Neutrophil (primary cell): ENCODE results near the gene ST6GALNAC1.

ENCODE experiments used
- H3K27ac ChIP-seq: fragments of 200-600 bp; sonication (generic); 2 replicates; pipeline ENCODE4 v1.5.1; 2016; ENCODE audit warnings: mild to moderate bottlenecking, moderate library complexity
- H3K27me3 ChIP-seq: fragments of 200-600 bp; sonication (generic); 2 replicates; pipeline ENCODE4 v1.6.0; 2016; ENCODE audit warnings: mild to moderate bottlenecking
- H3K36me3 ChIP-seq: fragments of 200-600 bp; sonication (generic); 2 replicates; pipeline ENCODE4 v1.5.1; 2017
- H3K4me1 ChIP-seq, 2 experiments: fragments of 200-600 bp in 1 of 2; sonication (generic) in 1 of 2; 1 replicate in 1 of 2; 2 replicates in 1 of 2; pipeline versions ENCODE4 v1.5.1 to v1.6.1; 2013 to 2016; ENCODE audit warnings: low read depth in 1 of 2, low read length in 1 of 2, mild to moderate bottlenecking in 1 of 2, moderate library complexity in 1 of 2; ENCODE audit not compliant: control insufficient read depth in 1 of 2, insufficient read depth in 1 of 2
- H3K4me3 ChIP-seq, 2 experiments: fragments of 200-600 bp in 1 of 2; sonication (generic) in 1 of 2; 1 replicate in 1 of 2; 2 replicates in 1 of 2; pipeline ENCODE4 v1.5.1; 2013 to 2016; ENCODE audit warnings: low read depth in 1 of 2, low read length in 1 of 2, mild to moderate bottlenecking in 1 of 2, moderate library complexity in 1 of 2
- H3K9me3 ChIP-seq: fragments of 200-600 bp; sonication (generic); 2 replicates; pipeline ENCODE4 v1.5.1; 2016
- TF ChIP-seq, protein P1 (sequence below): fragments of 200-600 bp; sonication (generic); IDR thresholded peaks from 2 replicates; pipeline ENCODE4 v1.5.1; 2016; ENCODE audit warnings: antibody characterized with exemption

ST6GALNAC1 gene

DNA sequence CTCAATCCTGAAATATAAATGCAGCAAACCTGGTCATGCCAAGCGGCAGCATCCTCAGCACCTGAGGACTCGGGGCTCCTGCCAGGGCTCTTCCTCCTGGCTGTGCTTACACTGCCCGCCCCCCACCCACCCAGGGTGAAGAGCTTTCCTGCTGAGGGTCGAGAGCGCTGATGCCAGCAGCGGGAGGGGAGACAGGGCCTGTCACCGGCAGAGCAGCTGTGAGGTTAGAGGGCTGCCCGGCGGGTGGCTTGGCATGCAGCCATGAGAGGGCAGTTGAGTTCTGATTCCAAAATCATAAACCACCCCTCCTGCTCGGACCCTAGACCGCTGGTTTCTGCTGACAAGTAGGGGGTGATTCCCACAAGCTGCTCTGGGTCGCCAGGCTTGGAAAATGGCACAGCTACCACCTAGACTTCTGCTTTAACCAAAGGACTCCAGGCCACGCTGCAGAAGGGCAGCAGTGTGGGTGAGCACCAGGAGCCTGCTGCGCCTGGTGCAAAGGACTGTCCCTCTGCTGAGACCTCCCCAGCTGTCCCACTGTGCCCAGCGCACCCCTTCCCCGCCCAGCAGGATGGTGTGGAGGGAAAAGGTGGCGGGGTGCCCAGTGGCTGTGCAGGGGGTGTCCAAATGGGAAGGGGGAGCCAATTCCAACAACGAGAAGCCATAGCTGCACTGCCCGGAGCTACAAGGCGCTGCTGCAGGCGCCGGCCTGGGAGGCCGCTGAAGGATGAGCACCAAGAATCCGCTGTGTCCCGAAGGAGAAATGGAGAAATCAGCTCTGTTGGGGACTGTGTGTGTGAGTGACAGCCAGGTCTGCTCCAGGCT lies 40.6 kb upstream of the ST6GALNAC1 start:
- TF ChIP-seq, protein P1, sequence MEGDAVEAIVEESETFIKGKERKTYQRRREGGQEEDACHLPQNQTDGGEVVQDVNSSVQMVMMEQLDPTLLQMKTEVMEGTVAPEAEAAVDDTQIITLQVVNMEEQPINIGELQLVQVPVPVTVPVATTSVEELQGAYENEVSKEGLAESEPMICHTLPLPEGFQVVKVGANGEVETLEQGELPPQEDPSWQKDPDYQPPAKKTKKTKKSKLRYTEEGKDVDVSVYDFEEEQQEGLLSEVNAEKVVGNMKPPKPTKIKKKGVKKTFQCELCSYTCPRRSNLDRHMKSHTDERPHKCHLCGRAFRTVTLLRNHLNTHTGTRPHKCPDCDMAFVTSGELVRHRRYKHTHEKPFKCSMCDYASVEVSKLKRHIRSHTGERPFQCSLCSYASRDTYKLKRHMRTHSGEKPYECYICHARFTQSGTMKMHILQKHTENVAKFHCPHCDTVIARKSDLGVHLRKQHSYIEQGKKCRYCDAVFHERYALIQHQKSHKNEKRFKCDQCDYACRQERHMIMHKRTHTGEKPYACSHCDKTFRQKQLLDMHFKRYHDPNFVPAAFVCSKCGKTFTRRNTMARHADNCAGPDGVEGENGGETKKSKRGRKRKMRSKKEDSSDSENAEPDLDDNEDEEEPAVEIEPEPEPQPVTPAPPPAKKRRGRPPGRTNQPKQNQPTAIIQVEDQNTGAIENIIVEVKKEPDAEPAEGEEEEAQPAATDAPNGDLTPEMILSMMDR, result no peak
- Histone ChIP-seq H3K27me3 (no peaks in the 10 kb centered on the region), H3K27ac (no peak overlapping the region), H3K36me3 (no peaks in the 10 kb centered on the region), H3K4me3 (no peak overlapping the region), H3K4me1 (peaks cover 3 to 4% of the 10 kb centered on the region in 2 experiments), H3K9me3 (no peaks in the 10 kb centered on the region)

DNA sequence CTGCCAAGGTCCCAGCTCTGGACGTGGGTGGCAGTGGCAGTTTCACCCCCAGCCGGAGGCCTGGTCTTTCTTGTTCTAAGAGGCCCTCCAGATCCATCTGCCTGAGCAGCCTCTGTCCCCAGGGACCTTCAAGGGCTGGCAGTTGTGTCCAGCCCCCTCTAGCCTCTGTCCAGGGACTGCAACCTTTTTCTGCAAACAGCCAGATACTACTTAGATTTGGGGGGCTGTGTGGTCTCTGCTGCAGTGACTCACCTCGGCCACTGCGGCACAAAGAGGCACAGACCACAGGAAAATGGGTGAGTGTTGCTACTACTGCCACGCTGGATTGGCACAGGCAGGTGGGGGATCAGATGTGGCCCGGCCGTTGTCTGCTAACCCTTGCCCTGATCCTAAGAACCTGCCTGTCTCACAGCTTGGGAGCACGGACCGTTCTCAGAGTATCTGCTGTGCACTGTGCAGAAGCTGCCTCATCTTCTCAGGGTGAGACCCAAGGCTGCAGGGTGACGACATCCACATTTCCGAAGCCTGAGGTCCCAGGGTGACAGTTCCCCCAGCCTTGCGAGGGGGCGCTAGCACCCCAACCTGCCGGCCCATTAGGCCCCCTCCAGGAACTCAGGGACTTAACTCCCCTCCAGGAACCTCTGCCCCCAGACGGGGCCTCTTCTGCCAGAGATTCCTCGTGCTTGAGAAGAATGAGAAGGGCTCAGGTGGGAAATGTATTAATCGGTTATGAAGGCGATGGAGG lies 39.6 kb upstream of the ST6GALNAC1 start:
- H3K36me3 ChIP-seq, result no peaks in the 10 kb centered on the region
- no peak overlapping the region for H3K4me3 ChIP-seq

DNA sequence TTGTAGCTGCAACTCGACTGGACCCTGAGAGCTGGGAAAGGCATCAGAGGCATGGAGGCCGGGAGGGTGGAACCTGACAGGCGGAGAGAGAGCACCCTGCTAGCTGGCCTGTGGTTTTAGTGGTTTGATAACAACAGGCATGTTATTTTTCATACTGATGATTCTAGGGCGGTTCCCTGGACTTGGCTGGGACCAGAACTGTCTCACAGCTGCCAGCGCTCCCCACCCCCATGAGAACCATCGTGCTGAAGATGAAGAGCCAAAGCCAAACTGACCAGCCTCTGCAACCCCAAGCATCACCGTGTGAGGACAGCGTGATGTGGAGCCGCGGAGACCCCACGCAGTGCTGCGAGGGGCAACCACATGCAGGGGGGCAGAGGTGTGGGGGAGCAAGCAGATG lies 38.7 kb upstream of the ST6GALNAC1 start:
- Histone ChIP-seq H3K4me1 (peaks cover 7 to 11% of the 10 kb centered on the region in 2 experiments), H3K27me3 (no peaks in the 10 kb centered on the region), H3K27ac (no peak overlapping the region), H3K9me3 (no peaks in the 10 kb centered on the region), H3K36me3 (no peaks in the 10 kb centered on the region), H3K4me3 (no peak overlapping the region)
- TF ChIP-seq, protein P1, result no peak

More for the DNA sequence above, 39.6 kb upstream of the ST6GALNAC1 start:
- Histone ChIP-seq H3K27me3 (no peaks in the 10 kb centered on the region), H3K27ac (no peak overlapping the region), H3K4me1 (peaks cover 7 to 11% of the 10 kb centered on the region in 2 experiments), H3K9me3 (no peaks in the 10 kb centered on the region)
- TF ChIP-seq, protein P1, result no peak

DNA sequence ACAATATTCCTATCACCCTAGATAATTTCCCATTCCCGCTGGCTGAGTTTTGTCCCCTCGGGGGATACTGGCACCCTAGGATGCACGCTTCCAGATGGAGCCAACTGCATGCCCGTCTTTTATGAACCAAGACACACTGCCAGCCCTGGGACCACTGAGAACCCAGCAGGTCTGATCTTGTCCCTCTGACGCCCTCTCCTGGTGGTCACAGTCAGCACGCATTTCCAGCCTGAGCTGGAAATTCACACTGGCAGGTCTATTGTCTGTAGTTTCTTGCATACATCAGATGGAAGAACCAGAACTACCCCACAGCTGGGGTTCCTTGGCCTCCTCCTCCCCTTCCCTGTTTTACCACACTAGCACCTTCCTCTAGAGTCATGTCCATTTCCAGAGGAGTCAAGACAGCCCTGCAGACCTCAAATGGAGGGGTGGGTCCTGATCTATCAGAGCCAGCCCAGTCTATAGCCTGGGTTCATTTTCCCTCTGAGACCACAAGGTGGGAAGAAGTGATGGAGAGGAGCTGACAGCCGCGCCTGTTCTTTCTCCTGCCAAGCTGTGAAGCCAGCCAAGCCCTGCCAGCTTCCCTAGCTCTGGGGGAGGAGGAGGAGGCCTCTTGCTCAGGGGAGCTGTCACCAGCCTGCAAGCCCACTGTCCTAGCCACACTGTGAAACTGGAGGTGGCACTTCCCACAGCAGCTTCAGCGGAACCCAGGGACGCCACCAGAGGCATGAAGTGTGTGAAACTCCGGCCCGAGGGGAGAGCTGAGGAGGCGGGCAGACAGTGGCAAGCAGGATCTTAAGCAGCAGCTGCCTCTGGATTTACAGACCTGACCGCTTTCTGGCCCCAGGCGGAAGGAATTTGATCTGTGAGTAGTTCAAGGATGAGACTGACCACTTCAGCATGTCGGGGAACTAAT lies 37.9 kb upstream of the ST6GALNAC1 start:
- no peak overlapping the region for H3K4me3 ChIP-seq
- H3K4me1 ChIP-seq, result peaks cover 7 to 11% of the 10 kb centered on the region in 2 experiments
- TF ChIP-seq, protein P1, result peak; percentile 61
- H3K36me3 ChIP-seq, result no peaks in the 10 kb centered on the region
- no peaks in the 10 kb centered on the region for H3K9me3 ChIP-seq
- no peaks in the 10 kb centered on the region for H3K27me3 ChIP-seq
- no peak overlapping the region for H3K27ac ChIP-seq

DNA sequence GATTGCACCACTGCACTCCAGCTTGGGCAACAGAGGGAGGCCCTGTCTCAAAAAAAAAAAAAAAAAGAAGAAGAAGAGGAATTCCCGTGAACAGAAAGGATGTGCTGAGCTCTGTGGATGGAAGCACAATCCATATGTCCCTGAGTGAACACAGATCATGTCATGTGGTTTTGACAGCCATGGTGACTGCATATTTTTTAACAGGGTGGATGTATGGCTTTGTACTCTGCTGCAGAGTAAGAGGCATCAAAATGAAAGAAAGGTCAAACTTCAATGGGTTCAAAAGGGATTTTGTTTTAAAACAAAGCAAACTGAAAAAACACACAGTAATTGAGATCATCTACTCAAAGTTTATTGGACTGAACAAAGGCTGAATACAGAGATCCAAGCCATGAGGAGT lies 35.7 kb upstream of the ST6GALNAC1 start:
- Histone ChIP-seq H3K9me3 (no peaks in the 10 kb centered on the region), H3K4me3 (no peak overlapping the region), H3K27me3 (no peaks in the 10 kb centered on the region), H3K27ac (no peak overlapping the region), H3K4me1 (peaks cover 7 to 11% of the 10 kb centered on the region in 2 experiments), H3K36me3 (no peaks in the 10 kb centered on the region)
- TF ChIP-seq, protein P1, result no peak
